ENCODE data around the gene NKTR. TPM values are rescaled to one million over a fixed set of nuclear protein-coding genes. Genes with fewer than 3 reads are reported as not detected.

NKTR gene
- total and polyA plus RNA-seq, 2 of the 13 experiments (the other 11 are each of a cell fraction or from before 2014, with no cell fraction given) = 41.3 to 59.6 TPM

DNA sequence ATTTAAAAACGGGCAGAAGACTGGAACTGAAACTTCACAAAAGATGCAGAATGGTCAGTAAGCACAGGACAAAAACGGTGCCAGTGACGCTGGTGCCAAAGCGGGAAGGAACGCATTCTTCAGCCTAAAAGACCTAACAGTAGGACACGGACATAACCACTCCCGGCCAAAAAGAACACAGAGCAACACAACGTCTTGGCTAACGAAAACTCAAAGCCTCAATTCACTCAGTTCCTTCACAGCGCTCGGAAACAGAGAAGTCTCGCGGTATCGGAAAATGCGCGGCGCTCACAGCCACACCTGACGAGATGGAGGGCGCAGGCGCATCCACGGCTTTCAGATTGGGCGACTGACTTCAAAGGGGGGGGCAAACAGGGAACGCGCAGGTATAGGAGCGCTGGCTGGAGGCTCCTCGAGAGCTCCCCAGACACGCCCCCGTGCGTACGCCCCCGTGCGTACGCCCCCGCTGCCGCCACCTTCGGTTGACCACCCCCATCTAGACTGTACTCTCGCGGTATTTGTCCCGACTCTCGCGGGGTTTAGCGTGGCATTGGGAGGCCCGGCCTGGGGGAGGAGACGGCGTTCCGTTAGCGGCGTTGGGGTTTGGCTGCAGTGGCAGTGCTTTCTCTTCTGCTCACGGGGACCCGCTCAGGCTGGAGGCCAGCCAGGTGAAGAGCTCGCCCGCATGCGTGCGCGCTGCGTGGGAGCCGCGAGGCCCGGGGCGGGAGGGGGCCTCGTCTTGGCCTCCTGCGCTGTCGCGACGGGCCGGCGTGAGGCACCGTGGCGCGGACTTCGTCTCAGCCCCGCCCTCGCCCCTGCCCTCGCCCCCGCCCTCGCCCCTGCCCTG is at the start of gene NKTR (continued):
- TF ChIP-seq MAF1 (CRISPR knock-in tag; IDR thresholded peaks at IDR 0.05; ENCODE audit: borderline replicate concordance) (no peak), ZNF292 (CRISPR knock-in tag; IDR thresholded peaks at IDR 0.05; ENCODE audit: borderline replicate concordance, low read depth) (0 out of 2 replicates have a peak, but pooled peaks have one; percentile 18), ZNF589 (CRISPR knock-in tag; conservative IDR thresholded peaks at IDR 0.05) (peak; percentile 56; the same call in 1 of the 2 replicates), ZNF839 (CRISPR knock-in tag; IDR thresholded peaks at IDR 0.05; ENCODE audit: borderline replicate concordance) (no peak), ZNF414 (CRISPR knock-in tag; IDR thresholded peaks at IDR 0.05) (peak; percentile 97), NR3C1 (CRISPR knock-in tag; IDR thresholded peaks at IDR 0.05) (no peak), YEATS2 (CRISPR knock-in tag; IDR thresholded peaks at IDR 0.05; ENCODE audit: borderline replicate concordance) (peak; percentile 96), KAT8 (CRISPR knock-in tag; IDR thresholded peaks at IDR 0.05) (peak; percentile 86), ZNF567 (CRISPR knock-in tag; IDR thresholded peaks at IDR 0.05; ENCODE audit: borderline replicate concordance) (no peak), ZNF879 (CRISPR knock-in tag; IDR thresholded peaks at IDR 0.05) (no peak), HDAC6 (IDR thresholded peaks at IDR 0.05; ENCODE audit: low read depth, low read length) (no peak), PCBP2 (optimal IDR thresholded peaks at IDR 0.05; ENCODE audit: low read depth, low read length, poor library complexity, severe bottlenecking) (no peak), ZNF670 (CRISPR knock-in tag; IDR thresholded peaks at IDR 0.05; ENCODE audit: borderline replicate concordance) (no peak; the same call in 1 of the 2 replicates), ZNF569 (CRISPR knock-in tag; IDR thresholded peaks at IDR 0.05; ENCODE audit: borderline replicate concordance) (no peak), ZBTB34 (CRISPR knock-in tag; IDR thresholded peaks at IDR 0.05) (no peak)
- TF ChIP-seq, protein P1, sequence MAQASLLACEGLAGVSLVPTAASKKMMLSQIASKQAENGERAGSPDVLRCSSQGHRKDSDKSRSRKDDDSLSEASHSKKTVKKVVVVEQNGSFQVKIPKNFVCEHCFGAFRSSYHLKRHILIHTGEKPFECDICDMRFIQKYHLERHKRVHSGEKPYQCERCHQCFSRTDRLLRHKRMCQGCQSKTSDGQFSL (CRISPR knock-in tag; IDR thresholded peaks at IDR 0.05) = peak; percentile 73; the same call in 1 of the 2 replicates
- TF ChIP-seq, protein P2, sequence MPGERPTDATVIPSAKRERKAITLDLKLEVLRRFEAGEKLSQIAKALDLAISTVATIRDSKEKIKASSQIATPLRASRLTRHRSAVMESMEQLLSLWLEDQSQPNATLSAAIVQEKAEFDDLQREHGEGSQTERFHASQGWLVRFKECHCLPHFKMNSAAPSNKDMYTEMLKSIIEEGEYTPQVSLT (CRISPR knock-in tag; IDR thresholded peaks at IDR 0.05; ENCODE audit: borderline replicate concordance, low read depth) = no peak
- TF ChIP-seq, protein P3, sequence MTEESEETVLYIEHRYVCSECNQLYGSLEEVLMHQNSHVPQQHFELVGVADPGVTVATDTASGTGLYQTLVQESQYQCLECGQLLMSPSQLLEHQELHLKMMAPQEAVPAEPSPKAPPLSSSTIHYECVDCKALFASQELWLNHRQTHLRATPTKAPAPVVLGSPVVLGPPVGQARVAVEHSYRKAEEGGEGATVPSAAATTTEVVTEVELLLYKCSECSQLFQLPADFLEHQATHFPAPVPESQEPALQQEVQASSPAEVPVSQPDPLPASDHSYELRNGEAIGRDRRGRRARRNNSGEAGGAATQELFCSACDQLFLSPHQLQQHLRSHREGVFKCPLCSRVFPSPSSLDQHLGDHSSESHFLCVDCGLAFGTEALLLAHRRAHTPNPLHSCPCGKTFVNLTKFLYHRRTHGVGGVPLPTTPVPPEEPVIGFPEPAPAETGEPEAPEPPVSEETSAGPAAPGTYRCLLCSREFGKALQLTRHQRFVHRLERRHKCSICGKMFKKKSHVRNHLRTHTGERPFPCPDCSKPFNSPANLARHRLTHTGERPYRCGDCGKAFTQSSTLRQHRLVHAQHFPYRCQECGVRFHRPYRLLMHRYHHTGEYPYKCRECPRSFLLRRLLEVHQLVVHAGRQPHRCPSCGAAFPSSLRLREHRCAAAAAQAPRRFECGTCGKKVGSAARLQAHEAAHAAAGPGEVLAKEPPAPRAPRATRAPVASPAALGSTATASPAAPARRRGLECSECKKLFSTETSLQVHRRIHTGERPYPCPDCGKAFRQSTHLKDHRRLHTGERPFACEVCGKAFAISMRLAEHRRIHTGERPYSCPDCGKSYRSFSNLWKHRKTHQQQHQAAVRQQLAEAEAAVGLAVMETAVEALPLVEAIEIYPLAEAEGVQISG (CRISPR knock-in tag; IDR thresholded peaks at IDR 0.05) = peak; percentile 40
- TF ChIP-seq, protein P4, sequence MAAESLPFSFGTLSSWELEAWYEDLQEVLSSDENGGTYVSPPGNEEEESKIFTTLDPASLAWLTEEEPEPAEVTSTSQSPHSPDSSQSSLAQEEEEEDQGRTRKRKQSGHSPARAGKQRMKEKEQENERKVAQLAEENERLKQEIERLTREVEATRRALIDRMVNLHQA (CRISPR knock-in tag; IDR thresholded peaks at IDR 0.05) = no peak; the same call in 1 of the 2 replicates
- TF ChIP-seq, protein P5, sequence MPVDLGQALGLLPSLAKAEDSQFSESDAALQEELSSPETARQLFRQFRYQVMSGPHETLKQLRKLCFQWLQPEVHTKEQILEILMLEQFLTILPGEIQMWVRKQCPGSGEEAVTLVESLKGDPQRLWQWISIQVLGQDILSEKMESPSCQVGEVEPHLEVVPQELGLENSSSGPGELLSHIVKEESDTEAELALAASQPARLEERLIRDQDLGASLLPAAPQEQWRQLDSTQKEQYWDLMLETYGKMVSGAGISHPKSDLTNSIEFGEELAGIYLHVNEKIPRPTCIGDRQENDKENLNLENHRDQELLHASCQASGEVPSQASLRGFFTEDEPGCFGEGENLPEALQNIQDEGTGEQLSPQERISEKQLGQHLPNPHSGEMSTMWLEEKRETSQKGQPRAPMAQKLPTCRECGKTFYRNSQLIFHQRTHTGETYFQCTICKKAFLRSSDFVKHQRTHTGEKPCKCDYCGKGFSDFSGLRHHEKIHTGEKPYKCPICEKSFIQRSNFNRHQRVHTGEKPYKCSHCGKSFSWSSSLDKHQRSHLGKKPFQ (CRISPR knock-in tag; IDR thresholded peaks at IDR 0.05; ENCODE audit: insufficient replicate concordance) = peak; percentile 82
